Measurements from ENCODE around the gene GASK1A.

- TF ChIP-seq CTCF (IDR thresholded peaks at IDR 0.05) = no peak
- TF ChIP-seq POLR2A (IDR thresholded peaks at IDR 0.05) = no peak
- no peak for TF ChIP-seq POLR2AphosphoS5 (IDR thresholded peaks at IDR 0.05)
These were observed 5.6 kb downstream of the GASK1A start for GRCh38 chr3:42984701-42985100.

All from breast epithelium (tissue), 3 donors.